Measurements from ENCODE around the gene STK39. TPM values are rescaled to one million over a fixed set of nuclear protein-coding genes. Genes with fewer than 3 reads are reported as not detected.

The STK39 gene
- total RNA-seq, 1 experiment from 2014 or later = 22.1 TPM

DNA sequence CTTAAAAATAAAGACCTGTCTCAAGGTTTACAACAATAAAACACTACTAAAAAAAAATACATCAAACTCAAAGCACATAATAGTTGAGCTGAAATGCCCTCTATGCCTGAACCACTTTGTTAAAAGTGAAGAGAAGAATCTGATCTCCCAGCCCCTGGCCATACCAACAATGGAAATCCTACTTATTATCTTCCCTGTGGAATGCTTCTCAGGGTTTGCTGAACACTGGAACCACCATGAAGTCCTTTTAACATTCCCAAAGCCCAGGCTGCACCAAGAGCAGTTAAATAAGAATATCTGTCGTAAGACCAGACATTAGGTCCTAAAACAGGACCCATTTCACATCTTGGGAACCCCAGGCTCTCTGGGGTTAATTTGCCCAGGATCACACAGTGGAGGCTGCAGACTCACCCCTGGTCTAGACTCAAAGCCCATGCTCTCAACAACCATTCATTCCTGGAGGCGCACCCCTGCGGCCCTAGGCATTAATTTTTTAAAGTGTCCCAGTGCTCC is 285.8 kb downstream of the STK39 start:
- TF ChIP-seq, protein P1, sequence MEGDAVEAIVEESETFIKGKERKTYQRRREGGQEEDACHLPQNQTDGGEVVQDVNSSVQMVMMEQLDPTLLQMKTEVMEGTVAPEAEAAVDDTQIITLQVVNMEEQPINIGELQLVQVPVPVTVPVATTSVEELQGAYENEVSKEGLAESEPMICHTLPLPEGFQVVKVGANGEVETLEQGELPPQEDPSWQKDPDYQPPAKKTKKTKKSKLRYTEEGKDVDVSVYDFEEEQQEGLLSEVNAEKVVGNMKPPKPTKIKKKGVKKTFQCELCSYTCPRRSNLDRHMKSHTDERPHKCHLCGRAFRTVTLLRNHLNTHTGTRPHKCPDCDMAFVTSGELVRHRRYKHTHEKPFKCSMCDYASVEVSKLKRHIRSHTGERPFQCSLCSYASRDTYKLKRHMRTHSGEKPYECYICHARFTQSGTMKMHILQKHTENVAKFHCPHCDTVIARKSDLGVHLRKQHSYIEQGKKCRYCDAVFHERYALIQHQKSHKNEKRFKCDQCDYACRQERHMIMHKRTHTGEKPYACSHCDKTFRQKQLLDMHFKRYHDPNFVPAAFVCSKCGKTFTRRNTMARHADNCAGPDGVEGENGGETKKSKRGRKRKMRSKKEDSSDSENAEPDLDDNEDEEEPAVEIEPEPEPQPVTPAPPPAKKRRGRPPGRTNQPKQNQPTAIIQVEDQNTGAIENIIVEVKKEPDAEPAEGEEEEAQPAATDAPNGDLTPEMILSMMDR (conservative IDR thresholded peaks at IDR 0.05) = no peak
- Histone ChIP-seq H3K4me2 (ENCODE audit: insufficient read depth, insufficient read length, low read length) (no peak overlapping the region), H2AFZ (ENCODE audit: low read length) (no peak overlapping the region), H2BK20ac (ENCODE audit: low read depth, low read length, poor library complexity, severe bottlenecking) (no peak overlapping the region), H3K9ac (ENCODE audit: extremely low read depth, insufficient read length, low read length) (no peak overlapping the region), H3K79me2 (ENCODE audit: insufficient read depth, low read length) (no peaks in the 10 kb centered on the region), H3K27me3 (ENCODE audit: insufficient read depth, low read length) (no peaks in the 10 kb centered on the region), H4K8ac (replicated peaks; ENCODE audit: insufficient read length, low read depth, low read length) (no peak overlapping the region), H2BK120ac (ENCODE audit: low read depth, low read length, poor library complexity, severe bottlenecking) (no peak overlapping the region), H3K18ac (ENCODE audit: insufficient read length, low read depth, low read length) (no peak overlapping the region), H2BK12ac (ENCODE audit: insufficient read length, low read depth, low read length) (no peak overlapping the region), H4K5ac (ENCODE audit: insufficient read length, low read depth, low read length) (no peak overlapping the region), H4K20me1 (ENCODE audit: control insufficient read depth, insufficient read depth, insufficient read length) (no peaks in the 10 kb centered on the region), H3T11ph (ENCODE audit: low read length) (no peak overlapping the region), H3K56ac (ENCODE audit: insufficient read length, low read depth, low read length) (no peak overlapping the region), H4K91ac (ENCODE audit: insufficient read length, low read depth, low read length) (no peak overlapping the region), H3K23me2 (ENCODE audit: insufficient read length, low read depth, low read length, poor library complexity, severe bottlenecking) (no peaks in the 10 kb centered on the region), H3K23ac (ENCODE audit: insufficient read length, low read depth, low read length) (no peak overlapping the region), H3K14ac (ENCODE audit: insufficient read depth, low read length) (no peak overlapping the region), H2BK15ac (ENCODE audit: low read depth, low read length) (no peak overlapping the region), H3K4ac (ENCODE audit: low read depth, low read length) (no peak overlapping the region), H3K9me3 (ENCODE audit: control insufficient read depth, low read depth, low read length) (no peaks in the 10 kb centered on the region), H2AK5ac (ENCODE audit: insufficient read length, low read length) (no peak overlapping the region), H3K4me1 (ENCODE audit: insufficient read depth, low read length) (peaks cover 3% of the 10 kb centered on the region; the same call in 1 of the 2 replicates), H3K27ac (ENCODE audit: insufficient read length, low read depth, low read length) (no peak overlapping the region), H2BK5ac (ENCODE audit: insufficient read length, low read length) (no peak overlapping the region), H3K79me1 (ENCODE audit: insufficient read depth, low read depth, low read length, poor library complexity, severe bottlenecking) (no peaks in the 10 kb centered on the region)
- WGBS (ENCODE audit: extremely low coverage, insufficient read length, low lambda C conversion rate) = no CpG with 5 or more reads among the region's 3 CpGs
- no peak overlapping the region for H3K4me3 Mint-ChIP-seq
- H3K27ac Mint-ChIP-seq = peak overlapping the region; percentile 54 to 68 (median 56); a peak in 6 of 7 replicates
- no peaks in the 10 kb centered on the region for H3K36me3 Mint-ChIP-seq (ENCODE audit: insufficient read depth in 1 of 3, low read depth in 3 of 3)
- no peaks in the 10 kb centered on the region for H3K9me3 Mint-ChIP-seq
- no peaks in the 10 kb centered on the region for H3K27me3 Mint-ChIP-seq (ENCODE audit: low read depth)
- peaks cover 31 to 33% of the 10 kb centered on the region in 2 experiments for H3K4me1 Mint-ChIP-seq
- no peak for DNase-seq
